Mucosa of descending colon (tissue), 3 donors: ENCODE results near the gene ZNF804B. TPM values are rescaled to one million over a fixed set of nuclear protein-coding genes. Genes with fewer than 3 reads are reported as not detected.

Source experiments
- ATAC-seq: fragments of 200-7000 bp; cut with Tn5 transposase; one replicate; pipeline ENCODE4 v1.9.1; 2020; ENCODE audit warnings: mild to moderate bottlenecking, moderate library complexity
- DNase-seq, 3 donors: peaks; one replicate each; pipeline ENCODE4 v3.0.0-alpha.2; 2020
- H3K36me3 ChIP-seq: fragments of 200-600 bp; one replicate; pipeline ENCODE4 v1.8.0; 2021; ENCODE audit warnings: low read depth, mild to moderate bottlenecking
- H3K4me1 ChIP-seq: fragments of 200-600 bp; one replicate; pipeline ENCODE4 v1.8.0; 2021; ENCODE audit warnings: low read depth, mild to moderate bottlenecking
- H3K4me3 ChIP-seq: fragments of 200-600 bp; one replicate; pipeline ENCODE4 v1.8.0; 2021; ENCODE audit warnings: mild to moderate bottlenecking
- H3K9me3 ChIP-seq: fragments of 200-600 bp; one replicate; pipeline ENCODE4 v1.8.0; 2021; ENCODE audit warnings: mild to moderate bottlenecking
- intact Hi-C, 2 donors: fragments of 100-400 bp; cut with DNase I in 1 of 2; cut with micrococcal nuclease in 1 of 2; formaldehyde crosslinking; loops; one replicate each; pipeline versions ENCODE4 v1.11.0 to v1.11.1; 2022; cut with DNase I, micrococcal nuclease
- total RNA-seq, 3 donors: library from RNA; stranded (reverse); fragmentation: NEBNext Ultra II Directional in 2 of 3; extraction: Animal tissue kit (Norgen Biotek cat#: 25700) in 2 of 3; gene quantifications; one replicate each; pipeline versions ENCODE4 v1.2.1 to v1.2.4, GENCODE V29; 2021 to 2023
- TF ChIP-seq, protein P1 (sequence below): fragments of 200-600 bp; IDR thresholded peaks from one replicate; pipeline ENCODE4 v1.8.0; 2022; ENCODE audit warnings: antibody characterized with exemption, mild to moderate bottlenecking
- donor health status: DM: no; HTN: no; CAD: no; lungs with moderate emphysema.
- donor health status: DM: no; HTN: no; CAD: no.
- donor health status: DM: no; HTN: yes; CAD: no.

Gene ZNF804B
- total RNA-seq, 3 donors from 2014 or later, result 0.06 TPM; not detected in 2

DNA sequence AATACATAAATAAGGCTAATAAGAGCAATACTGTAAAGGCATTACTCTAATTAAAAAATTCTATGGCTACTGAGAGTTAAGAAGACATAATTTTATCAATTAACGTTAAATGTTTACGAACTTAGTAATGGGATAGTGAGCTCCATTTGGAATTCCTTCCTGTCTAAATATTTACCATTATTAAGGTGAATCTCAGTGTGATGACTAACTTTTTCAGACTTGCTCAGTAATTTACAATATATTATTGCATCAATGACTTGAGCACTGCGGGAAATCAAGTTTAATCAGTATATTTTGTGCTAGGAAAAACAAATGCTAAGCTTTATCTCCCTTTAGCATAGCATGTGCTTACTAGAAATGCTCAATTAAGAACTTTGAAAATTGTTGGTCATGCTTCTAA lies 318.5 kb downstream of the ZNF804B start:
- ATAC-seq, result no peak
- Histone ChIP-seq H3K9me3 (peaks cover 5% of the 10 kb centered on the region), H3K4me1 (no peaks in the 10 kb centered on the region), H3K36me3 (no peaks in the 10 kb centered on the region), H3K4me3 (no peak overlapping the region)
- intact Hi-C loops, result loop anchor here in 1 of 2 donors (10.0 kb wide), 1 partner anchor 57 kb away; no protein-coding TSS in a partner anchor
- TF ChIP-seq, protein P1, sequence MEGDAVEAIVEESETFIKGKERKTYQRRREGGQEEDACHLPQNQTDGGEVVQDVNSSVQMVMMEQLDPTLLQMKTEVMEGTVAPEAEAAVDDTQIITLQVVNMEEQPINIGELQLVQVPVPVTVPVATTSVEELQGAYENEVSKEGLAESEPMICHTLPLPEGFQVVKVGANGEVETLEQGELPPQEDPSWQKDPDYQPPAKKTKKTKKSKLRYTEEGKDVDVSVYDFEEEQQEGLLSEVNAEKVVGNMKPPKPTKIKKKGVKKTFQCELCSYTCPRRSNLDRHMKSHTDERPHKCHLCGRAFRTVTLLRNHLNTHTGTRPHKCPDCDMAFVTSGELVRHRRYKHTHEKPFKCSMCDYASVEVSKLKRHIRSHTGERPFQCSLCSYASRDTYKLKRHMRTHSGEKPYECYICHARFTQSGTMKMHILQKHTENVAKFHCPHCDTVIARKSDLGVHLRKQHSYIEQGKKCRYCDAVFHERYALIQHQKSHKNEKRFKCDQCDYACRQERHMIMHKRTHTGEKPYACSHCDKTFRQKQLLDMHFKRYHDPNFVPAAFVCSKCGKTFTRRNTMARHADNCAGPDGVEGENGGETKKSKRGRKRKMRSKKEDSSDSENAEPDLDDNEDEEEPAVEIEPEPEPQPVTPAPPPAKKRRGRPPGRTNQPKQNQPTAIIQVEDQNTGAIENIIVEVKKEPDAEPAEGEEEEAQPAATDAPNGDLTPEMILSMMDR, result no peak
- no peak for DNase-seq

DNA sequence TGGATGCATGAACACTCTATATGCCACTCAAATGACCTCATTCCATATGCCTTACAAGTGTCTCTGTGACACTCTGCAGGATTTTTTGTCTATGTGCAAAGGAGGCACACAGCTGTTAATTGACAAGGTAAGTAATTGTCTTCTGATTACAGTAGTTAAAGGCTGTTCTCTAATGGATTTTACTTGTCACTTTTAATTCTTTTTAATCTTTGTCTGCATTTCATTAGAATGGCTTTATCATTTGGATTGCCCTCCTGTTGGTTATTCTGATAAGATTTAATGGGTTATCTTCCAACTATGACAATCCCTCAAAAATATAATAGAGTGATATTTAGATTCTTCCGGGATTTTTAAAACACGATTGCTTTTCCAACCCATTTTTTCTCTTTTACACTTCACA lies 326.1 kb downstream of the ZNF804B start:
- TF ChIP-seq, protein P1, result no peak
- intact Hi-C loops, result no loop called here
- H3K36me3 ChIP-seq, result no peaks in the 10 kb centered on the region
- ATAC-seq (no peak), DNase-seq (no peak)
- no peak overlapping the region for H3K4me3 ChIP-seq
- no peaks in the 10 kb centered on the region for H3K9me3 ChIP-seq
- H3K4me1 ChIP-seq, result no peaks in the 10 kb centered on the region

DNA sequence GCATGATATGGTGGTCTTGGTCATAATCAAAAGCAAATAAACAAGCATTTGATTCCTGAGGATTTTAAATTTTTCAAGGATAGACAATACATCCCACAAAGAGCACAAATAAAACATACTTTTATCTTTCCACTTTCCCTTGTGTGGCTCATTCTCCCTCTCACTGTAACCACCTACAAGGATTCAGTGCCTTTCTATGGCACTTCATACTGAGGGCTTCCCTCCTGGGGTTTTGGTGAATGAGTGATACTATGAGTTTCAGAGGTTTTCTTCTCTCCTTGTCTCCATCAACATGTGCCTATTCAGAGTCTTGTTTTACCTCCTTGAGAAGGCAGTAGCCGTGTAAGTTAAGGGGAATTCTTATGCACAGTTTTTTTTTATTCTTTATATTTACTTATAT lies 332.1 kb downstream of the ZNF804B start:
- ATAC-seq (no peak), DNase-seq (no peak)
- TF ChIP-seq, protein P1, result no peak
- peaks cover 2% of the 10 kb centered on the region for H3K9me3 ChIP-seq
- no peaks in the 10 kb centered on the region for H3K4me1 ChIP-seq
- no peak overlapping the region for H3K4me3 ChIP-seq
- H3K36me3 ChIP-seq, result no peaks in the 10 kb centered on the region
- intact Hi-C loops, result no loop called here

DNA sequence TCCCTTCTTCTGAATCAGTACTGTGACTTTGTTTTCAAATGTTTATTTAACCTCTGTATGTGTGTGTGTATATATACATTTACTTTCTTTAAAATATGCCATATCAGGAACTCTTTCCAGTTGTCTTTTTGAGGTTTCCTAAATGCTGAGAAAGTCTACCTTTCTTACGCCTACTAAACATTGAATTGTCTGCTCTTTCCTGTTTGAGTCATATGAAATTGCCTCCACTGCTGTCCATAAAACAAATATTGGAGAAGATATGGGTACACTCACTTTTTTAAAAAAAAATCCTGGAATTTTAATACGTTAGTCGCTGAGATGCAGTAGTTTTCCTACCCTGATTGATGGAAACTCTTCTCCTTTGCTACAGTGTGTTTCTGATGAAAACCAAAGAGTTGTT lies 334.8 kb downstream of the ZNF804B start:
- ATAC-seq (no peak), DNase-seq (no peak)
- H3K9me3 ChIP-seq, result peaks cover 2% of the 10 kb centered on the region
- H3K4me3 ChIP-seq, result no peak overlapping the region
- no peaks in the 10 kb centered on the region for H3K36me3 ChIP-seq
- no peaks in the 10 kb centered on the region for H3K4me1 ChIP-seq
- TF ChIP-seq, protein P1, result no peak
- intact Hi-C loops, result no loop called here

DNA sequence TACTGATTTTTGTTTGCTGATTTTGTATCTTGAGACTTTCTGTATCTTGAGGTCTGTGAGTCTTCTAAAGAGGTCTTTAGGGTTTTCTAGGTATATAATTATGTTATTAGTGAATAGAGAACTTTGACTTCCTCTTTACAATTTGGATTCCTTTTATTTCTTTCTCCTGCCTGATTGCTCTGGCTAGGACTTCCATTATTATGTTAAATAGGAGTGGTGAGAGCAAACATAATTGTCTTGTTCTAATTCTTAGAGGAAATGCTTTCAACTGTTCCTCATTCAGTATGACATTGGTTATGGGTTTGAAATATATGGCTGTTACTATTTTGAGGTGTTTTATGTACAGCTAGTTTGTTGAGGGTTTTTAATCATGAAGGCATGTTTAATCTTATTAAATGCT lies 344.1 kb downstream of the ZNF804B start:
- TF ChIP-seq, protein P1, result no peak
- intact Hi-C loops, result no loop called here
- ATAC-seq (no peak), DNase-seq (no peak)
- no peaks in the 10 kb centered on the region for H3K9me3 ChIP-seq
- H3K36me3 ChIP-seq, result no peaks in the 10 kb centered on the region
- no peak overlapping the region for H3K4me3 ChIP-seq
- H3K4me1 ChIP-seq, result no peaks in the 10 kb centered on the region
